GM18498 (cell line): Measurements from ENCODE around the gene IMMP2L.

Experiments
- ATAC-seq: cut with Tn5 transposase; IDR thresholded peaks from one replicate; pipeline ENCODE4 v1.9.1; 2021; ENCODE audit warnings: mild to moderate bottlenecking, moderate library complexity; ENCODE audit not compliant: unreplicated experiment

The IMMP2L gene

DNA sequence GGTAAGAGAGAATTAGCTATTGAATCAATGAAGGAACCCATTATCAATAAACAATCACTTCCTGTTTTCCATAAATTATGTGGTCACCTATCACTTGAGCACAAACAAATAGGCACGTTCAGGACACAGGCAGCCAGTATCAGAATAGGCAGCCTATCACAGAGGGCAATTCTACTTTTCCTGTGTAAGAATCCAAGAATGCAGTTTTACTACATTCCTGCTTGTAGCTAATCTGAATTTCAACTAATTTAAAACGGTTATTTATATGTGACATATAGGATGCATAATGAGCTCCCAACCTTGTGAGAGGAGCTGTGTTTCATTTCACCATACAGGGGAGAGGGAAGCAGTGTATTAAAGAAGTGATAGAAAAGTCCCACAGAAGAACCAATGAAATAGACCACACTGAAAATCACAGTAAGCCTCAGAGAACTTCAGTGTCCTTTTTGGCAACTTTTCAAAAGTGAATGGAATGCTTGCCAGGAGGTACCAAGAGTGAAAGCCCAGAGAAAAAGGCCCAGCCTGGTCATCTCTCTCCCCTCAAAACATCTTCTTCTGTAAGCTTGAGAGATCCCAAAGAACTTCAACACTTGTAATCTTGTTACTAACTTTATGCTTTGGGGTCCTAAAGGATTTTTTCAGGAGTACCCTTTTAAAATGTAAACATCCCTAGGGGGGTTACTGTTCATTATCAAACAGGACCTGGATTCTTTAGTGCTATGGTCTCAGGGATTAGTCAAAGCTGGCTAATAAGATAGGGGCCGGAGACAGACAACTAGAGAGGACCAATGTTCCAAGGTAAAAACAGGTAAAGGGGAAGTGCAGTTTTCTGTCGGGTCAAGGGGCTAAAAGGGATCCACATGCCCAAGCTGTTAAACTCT, 1.3 kb downstream of the IMMP2L start:
- ATAC-seq, result no peak

DNA sequence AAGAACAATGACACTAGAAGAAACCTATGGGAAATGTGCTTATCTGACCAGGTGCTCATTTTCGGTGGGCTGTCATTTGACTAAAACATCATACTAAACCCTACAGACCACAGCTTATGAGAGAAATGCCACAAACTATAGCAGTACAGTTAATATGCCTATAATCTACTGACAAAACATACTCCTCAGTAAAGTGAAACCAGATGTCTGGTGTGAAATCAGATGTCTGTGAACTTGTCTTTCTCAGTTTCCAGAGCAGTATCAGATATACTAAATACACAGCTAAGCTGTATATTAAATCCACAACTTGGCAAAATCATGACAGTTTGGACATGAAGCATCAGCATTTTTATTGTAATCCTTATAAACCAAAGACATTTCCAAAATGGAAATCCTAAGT, 3.3 kb downstream of the IMMP2L start:
- peak; percentile 65 for ATAC-seq

DNA sequence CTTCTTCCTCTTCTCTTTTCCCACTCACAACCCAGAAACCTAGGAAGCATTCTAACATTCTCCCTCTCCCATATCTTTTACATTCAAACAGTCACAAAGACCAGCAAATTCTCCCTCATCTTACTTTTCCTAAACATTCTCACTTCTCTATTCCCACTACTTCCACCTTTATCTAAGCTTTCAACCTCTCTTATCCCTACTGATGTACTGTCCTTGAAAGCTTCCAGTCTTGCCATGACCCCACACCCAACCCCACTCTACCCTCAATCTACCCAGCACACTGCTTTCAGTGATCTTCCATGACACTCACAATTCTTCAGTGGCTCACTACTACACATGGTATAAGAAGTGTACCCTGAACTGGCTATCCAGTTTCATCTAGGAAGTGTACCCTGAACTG, 5.3 kb downstream of the IMMP2L start:
- ATAC-seq, result no peak

DNA sequence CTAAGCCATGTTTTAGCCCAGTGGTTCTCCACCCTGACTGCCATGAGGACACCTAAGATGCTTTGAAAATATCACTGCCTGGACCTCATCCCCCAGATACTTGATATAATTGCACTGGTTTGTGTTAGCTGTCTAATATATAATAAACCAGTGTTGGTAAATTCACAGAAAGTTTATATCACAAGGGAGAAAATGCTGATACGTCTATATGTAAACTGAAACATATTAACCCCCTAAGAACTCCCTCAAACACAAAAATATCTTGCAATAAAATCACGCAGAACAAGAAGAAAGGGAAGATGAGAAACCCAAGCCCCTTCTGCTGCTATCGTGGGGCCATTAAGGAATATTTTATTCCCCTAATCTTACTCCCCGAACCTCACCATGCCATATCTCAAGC, 8.2 kb downstream of the IMMP2L start:
- no peak for ATAC-seq

GRCh38 chr7:111541067-111541466, 21.2 kb downstream of the IMMP2L start:
- no peak for ATAC-seq

GRCh38 chr7:111540199-111540815, 22.0 kb downstream of the IMMP2L start:
- no peak for ATAC-seq

DNA sequence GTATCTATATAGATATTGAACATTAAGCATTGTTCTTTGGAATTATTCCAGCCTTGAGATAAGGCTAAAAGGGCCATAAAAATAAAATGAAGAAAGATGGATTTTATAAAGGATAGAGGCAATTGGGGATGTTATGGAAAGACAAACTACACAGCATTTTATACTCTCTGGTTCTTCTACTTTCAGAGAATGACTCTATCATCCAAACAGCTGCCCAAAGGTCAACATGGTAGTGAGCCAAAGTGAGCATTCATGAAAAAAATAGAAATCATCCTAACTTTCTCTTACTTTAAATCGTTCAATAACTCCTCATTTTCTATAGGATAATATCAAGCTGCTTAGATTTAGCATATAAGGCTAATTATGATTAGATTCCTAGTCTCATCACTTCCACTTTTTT, 25.2 kb downstream of the IMMP2L start:
- no peak for ATAC-seq

DNA sequence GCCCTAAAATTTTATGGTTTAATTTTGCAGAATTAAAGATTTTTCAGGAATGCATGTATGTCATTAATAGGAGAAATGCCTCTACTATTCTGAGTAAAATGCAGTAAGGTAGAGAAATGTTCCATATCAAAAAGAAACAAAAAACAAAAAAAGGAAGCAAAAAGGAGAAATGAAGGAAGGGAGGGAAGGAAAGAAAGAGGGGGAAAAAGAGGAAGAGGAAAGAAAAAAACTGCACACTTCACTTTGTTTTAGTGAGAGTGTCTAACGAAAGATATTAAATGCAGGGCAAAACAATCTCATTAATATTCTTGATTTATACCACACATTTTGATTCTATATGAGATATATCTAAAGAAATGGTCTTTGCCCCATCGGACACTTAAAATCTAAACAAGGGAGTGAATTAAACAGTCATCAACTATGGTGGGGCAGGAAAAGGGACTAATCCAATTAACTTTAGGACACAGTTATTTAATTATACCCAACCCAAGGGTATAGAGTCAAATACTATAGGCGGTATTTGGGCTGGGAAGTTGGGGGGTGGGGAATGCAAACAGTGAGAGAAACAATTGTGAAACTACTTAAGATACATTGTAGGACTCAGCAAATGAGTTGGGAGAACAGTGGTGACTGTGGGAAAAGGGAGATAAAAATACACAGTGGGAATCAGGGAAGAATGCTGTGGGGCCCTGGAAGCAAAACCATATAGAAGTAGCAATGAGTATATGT, 27.0 kb downstream of the IMMP2L start:
- ATAC-seq, result no peak

GRCh38 chr7:111532625-111533024, 29.7 kb downstream of the IMMP2L start:
- ATAC-seq, result no peak

DNA sequence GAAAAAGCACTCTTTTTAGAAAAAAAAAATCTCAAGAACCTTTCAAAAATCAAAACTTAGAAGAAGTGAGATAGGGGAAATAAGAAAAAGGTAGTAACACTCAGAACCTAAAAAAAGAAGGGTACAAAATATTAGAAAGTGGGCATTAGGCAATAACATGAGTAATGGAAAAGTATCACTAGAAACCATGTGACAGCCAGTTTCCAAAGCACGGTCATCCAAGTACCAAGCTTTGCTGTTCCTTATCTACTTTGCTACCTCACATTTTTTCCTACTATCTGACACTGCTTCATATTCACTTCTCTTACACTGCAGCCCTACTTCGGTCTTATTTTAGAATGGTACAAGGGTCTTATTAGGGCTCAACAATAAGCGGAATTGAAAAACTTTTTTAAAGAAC, 30.3 kb downstream of the IMMP2L start:
- no peak for ATAC-seq

DNA sequence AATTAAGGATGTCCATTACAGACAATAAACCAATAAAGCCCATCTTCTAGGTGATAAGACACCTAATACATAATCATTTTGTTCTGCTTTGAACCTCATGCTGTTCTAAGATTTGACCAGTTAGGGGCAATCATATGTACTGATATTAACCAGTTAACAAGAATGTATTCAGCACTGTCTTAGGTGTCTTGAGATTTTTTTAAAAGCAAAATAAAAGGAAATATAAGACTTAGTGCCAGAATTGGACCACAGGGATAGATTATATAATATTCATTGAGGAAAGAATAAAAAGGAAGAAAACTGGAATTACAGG, 32.0 kb downstream of the IMMP2L start:
- no peak for ATAC-seq

- ATAC-seq, result no peak
Observed at GRCh38 chr7:111529507-111530355, 32.6 kb downstream of the IMMP2L start.

DNA sequence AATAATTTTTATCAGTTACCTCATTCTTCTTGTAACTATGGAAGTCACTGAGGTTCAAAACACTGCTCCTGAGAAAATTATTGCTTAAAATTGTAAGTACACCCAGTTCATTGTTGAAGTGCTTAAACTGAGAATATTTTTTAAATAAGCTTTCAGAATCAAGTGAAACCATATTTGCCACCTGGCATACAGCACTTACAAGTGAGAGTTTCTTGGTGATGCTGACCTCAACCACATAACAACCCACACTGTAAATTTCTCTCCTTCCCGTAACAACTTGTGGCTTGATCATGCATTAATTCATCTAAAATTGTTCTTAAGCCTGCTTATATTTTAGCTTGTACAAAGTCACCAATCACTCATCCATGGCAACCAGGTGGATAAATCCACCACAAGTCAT, 34.0 kb downstream of the IMMP2L start:
- ATAC-seq, result peak; percentile 75

GRCh38 chr7:111527545-111527944, 34.7 kb downstream of the IMMP2L start:
- ATAC-seq, result peak; percentile 94

DNA sequence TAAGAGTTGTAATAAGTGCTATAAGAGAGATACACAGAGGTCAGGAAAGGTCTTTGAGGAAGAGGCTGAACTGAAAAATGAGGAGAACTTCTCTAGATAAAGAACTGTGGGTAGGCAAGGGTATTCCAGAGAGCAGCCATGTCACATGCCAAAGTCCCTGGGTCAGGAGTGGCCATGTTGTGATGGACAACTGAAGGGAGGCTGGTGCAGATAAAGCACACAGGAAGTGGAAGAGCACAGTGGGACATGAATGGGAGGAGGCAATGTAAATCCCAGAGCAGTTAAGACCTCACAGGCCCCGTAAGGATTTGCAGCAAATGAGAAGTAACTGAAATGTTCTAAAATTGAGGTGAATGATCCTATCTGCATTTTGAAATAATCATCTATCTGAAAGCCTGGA, 37.2 kb downstream of the IMMP2L start:
- ATAC-seq, result no peak

DNA sequence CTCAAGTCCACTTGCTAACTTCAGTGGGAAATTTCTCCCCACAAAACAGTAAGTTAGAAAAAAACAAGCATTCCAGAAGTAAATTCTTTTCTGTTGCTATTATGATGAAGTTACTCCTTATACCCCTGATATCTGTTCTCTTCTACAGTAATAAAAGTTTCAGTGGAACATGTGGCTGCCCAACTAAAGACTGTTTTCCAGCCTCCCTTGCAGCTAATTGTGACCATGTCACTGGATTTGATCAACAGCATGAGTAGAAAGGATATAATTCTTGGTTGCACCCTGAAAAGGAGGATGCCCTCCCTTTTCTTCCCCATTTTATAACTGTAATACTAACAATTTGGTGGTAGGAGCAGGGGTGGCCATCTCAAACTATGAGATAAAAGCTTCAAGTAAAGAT, 40.6 kb downstream of the IMMP2L start:
- ATAC-seq, result no peak

DNA sequence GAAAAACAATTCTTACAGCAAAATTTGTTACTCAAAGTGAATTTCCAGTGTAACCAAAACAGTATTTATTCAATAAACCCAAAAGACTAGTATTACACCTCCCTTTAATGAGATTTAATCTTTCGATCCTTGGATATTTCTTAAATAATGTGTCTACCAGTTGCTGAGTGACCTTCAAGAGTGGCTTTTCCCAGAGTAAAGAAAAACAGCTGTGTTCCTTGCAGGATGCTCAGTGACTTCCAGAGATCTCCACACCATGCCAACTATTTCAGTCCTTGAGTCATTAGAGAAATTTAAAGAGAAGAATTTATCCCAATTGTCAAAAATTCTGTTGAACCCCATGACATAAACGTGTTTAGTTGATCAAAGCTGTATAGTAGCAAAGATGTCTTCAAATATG, 44.0 kb downstream of the IMMP2L start:
- no peak for ATAC-seq

GRCh38 chr7:111517549-111517951, 44.7 kb downstream of the IMMP2L start:
- no peak for ATAC-seq

- no peak for ATAC-seq
Observed at GRCh38 chr7:111516612-111517011, 45.7 kb downstream of the IMMP2L start.

GRCh38 chr7:111513566-111513965, 48.7 kb downstream of the IMMP2L start:
- no peak for ATAC-seq

GRCh38 chr7:111511845-111512244, 50.4 kb downstream of the IMMP2L start:
- no peak for ATAC-seq
